CD4-positive, alpha-beta T cell treated with Interferon alpha-2 for 1 hour (primary cell): ENCODE measurements around the gene DIAPH1.

Experiments
- DNase-seq, 2 donors: peaks; one replicate each; pipeline ENCODE4 v3.0.0-alpha.2; 2020 to 2022

The DIAPH1 gene

DNA sequence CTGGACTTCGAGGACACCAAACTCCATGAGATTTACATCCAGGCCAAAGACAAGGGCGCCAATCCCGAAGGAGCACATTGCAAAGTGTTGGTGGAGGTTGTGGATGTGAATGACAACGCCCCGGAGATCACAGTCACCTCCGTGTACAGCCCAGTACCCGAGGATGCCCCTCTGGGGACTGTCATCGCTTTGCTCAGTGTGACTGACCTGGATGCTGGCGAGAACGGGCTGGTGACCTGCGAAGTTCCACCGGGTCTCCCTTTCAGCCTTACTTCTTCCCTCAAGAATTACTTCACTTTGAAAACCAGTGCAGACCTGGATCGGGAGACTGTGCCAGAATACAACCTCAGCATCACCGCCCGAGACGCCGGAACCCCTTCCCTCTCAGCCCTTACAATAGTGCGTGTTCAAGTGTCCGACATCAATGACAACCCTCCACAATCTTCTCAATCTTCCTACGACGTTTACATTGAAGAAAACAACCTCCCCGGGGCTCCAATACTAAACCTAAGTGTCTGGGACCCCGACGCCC lies 141.7 kb downstream of the DIAPH1 start:
- no peak for DNase-seq

DNA sequence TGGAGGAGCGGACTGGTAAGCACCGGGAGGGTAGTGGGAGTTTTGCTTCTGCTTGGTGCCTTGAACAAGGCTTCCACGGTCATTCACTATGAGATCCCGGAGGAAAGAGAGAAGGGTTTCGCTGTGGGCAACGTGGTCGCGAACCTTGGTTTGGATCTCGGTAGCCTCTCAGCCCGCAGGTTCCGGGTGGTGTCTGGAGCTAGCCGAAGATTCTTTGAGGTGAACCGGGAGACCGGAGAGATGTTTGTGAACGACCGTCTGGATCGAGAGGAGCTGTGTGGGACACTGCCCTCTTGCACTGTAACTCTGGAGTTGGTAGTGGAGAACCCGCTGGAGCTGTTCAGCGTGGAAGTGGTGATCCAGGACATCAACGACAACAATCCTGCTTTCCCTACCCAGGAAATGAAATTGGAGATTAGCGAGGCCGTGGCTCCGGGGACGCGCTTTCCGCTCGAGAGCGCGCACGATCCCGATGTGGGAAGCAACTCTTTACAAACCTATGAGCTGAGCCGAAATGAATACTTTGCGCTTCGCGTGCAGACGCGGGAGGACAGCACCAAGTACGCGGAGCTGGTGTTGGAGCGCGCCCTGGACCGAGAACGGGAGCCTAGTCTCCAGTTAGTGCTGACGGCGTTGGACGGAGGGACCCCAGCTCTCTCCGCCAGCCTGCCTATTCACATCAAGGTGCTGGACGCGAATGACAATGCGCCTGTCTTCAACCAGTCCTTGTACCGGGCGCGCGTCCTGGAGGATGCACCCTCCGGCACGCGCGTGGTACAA lies 142.5 kb downstream of the DIAPH1 start:
- DNase-seq: no peak

DNA sequence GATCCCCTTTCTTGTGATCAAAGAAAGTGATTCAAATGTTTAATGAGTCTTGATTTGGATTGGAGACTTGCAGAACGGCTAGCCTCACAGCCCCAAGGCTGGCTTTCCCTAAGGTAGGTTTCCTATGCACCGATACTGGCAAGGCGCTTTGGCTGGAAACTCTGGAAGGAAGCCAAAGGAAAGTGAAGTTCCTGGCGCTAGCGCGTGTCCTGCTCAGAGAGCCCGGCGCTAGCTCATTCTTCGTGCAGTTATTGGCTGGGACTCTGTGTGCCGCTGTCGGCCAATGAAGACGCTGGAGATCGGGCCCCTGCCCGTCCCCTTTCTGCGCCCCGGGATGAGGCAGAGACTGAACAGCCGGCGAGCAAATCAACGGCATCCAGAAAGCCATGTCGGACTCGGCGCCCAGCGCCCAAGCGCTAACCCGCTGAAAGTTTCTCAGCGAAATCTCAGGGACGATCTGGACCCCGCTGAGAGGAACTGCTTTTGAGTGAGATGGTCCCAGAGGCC lies 143.1 kb downstream of the DIAPH1 start, which contains the start of gene PCDHGC3:
Gene PCDHGC3 (plus strand): TSS at position 342 of the 507 bp plus-strand sequence. CDS start 151 bp downstream, at position 493.
- peak; percentile 23 to 39 for DNase-seq

DNA sequence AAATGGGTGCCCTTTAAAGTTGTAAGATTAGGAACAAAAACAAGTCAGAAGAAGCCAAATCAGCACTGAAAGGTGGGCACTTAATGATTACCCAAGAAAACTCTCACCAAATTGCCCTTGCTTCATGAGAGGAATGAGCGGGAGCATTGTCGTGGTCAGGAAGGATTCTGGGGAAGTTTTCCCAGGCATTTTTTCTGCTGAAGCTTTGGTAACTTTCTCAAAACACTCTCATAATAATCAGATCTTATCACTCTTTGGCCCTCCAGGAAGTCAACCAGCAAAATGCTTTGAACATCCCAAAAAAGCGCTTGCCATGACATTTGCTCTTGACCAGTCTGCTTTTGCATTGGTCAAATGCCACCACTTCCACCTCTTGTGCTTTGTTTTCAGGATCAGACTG lies 153.4 kb downstream of the DIAPH1 start:
- no peak for DNase-seq
